ENCODE data around the gene PSD2. TPM values are rescaled to one million over a fixed set of nuclear protein-coding genes. Genes with fewer than 3 reads are reported as not detected.

Gene PSD2
- total and polyA plus RNA-seq, 2 experiments from 2014 or later = 0.08 to 0.10 TPM

- peaks cover 7% of the 10 kb centered on the region for H3F3A ChIP-seq (replicated peaks; ENCODE audit: low read depth)
- Mint-ChIP-seq H3K4me3 (no peak overlapping the region), H3K27me3 (ENCODE audit: insufficient read depth, low read depth, poor library complexity) (peaks cover 71% of the 10 kb centered on the region), H3K4me1 (peaks cover 61% of the 10 kb centered on the region), H3K27ac (no peak overlapping the region), H3K9me3 (no peaks in the 10 kb centered on the region), H3K36me3 (ENCODE audit: low read depth) (no peaks in the 10 kb centered on the region)
- no peak overlapping the region for H2AFZ ChIP-seq
- no peaks in the 10 kb centered on the region for H3K79me2 ChIP-seq (replicated peaks; ENCODE audit: insufficient read depth)
- DNase-seq (ENCODE audit: low spot score) (no peak), ATAC-seq (no peak)
- no peak for TF ChIP-seq ETS1 (IDR thresholded peaks at IDR 0.05)
- no peak for TF ChIP-seq CREB1 (CRISPR knock-in tag; IDR thresholded peaks at IDR 0.05; ENCODE audit: low read depth)
- TF ChIP-seq STAT1 (IDR thresholded peaks at IDR 0.05; ENCODE audit: unreplicated experiment) = no peak
- no peak for TF ChIP-seq POLR2AphosphoS5 (IDR thresholded peaks at IDR 0.05; ENCODE audit: low read depth)
- TF ChIP-seq NANOG (IDR thresholded peaks at IDR 0.05; ENCODE audit: borderline replicate concordance) = no peak
- no peak for TF ChIP-seq EZH2 (IDR thresholded peaks at IDR 0.05; ENCODE audit: low read depth, unreplicated experiment)
- TF ChIP-seq, protein P1, sequence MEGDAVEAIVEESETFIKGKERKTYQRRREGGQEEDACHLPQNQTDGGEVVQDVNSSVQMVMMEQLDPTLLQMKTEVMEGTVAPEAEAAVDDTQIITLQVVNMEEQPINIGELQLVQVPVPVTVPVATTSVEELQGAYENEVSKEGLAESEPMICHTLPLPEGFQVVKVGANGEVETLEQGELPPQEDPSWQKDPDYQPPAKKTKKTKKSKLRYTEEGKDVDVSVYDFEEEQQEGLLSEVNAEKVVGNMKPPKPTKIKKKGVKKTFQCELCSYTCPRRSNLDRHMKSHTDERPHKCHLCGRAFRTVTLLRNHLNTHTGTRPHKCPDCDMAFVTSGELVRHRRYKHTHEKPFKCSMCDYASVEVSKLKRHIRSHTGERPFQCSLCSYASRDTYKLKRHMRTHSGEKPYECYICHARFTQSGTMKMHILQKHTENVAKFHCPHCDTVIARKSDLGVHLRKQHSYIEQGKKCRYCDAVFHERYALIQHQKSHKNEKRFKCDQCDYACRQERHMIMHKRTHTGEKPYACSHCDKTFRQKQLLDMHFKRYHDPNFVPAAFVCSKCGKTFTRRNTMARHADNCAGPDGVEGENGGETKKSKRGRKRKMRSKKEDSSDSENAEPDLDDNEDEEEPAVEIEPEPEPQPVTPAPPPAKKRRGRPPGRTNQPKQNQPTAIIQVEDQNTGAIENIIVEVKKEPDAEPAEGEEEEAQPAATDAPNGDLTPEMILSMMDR (conservative IDR thresholded peaks at IDR 0.05; ENCODE audit: low read depth in 2 of 2) = no peak
- no peak for TF ChIP-seq ZNF462 (CRISPR knock-in tag; IDR thresholded peaks at IDR 0.05)
- no peak for TF ChIP-seq ZNF114 (CRISPR knock-in tag; IDR thresholded peaks at IDR 0.05)
- no peak for TF ChIP-seq JUNB (IDR thresholded peaks at IDR 0.05; ENCODE audit: unreplicated experiment)
- TF ChIP-seq EZH2phosphoT487 (IDR thresholded peaks at IDR 0.05; ENCODE audit: unreplicated experiment) = no peak
- no peak for TF ChIP-seq ZNF331 (CRISPR knock-in tag; IDR thresholded peaks at IDR 0.05; ENCODE audit: low read depth)
- no peak for TF ChIP-seq REST (IDR thresholded peaks at IDR 0.05; ENCODE audit: unreplicated experiment)
- no peaks in the 10 kb centered on the region; the same call in 1 of the 2 replicates for H4K20me1 ChIP-seq (replicated peaks; ENCODE audit: insufficient read depth)
- no peaks in the 10 kb centered on the region; the same call in 1 of the 2 replicates for H3K36me3 ChIP-seq (ENCODE audit: insufficient read depth)
- H3K4me2 ChIP-seq = no peak overlapping the region
- peaks cover 16% of the 10 kb centered on the region; the same call in 1 of the 2 replicates for H3K4me1 ChIP-seq (ENCODE audit: insufficient read depth)
- no peaks in the 10 kb centered on the region for H3K9me2 ChIP-seq (ENCODE audit: insufficient read depth)
- H3K27me3 ChIP-seq (ENCODE audit: insufficient read depth) = peaks cover 76% of the 10 kb centered on the region
- no peak overlapping the region for H3K27ac ChIP-seq (ENCODE audit: low read depth)
- H3K4me3 ChIP-seq = no peak overlapping the region
Measured at GRCh38 chr5:139761057-139761450, 34.6 kb upstream of the PSD2 start.
